ENCODE data around the gene TXNDC12.

TXNDC12 gene

GRCh38 chr1:51998701-51999100 is 56.3 kb downstream of the TXNDC12 start:
- no peak overlapping the region for H3K9ac ChIP-seq (ENCODE audit: low read depth, low read length)
- H3K36me3 ChIP-seq (ENCODE audit: insufficient read depth, low read length) = no peaks in the 10 kb centered on the region
- H3K4me1 ChIP-seq (ENCODE audit: insufficient read depth, low read length) = peaks cover 11% of the 10 kb centered on the region; the same call in 1 of the 2 replicates
- H3K9me3 ChIP-seq (ENCODE audit: control insufficient read depth, insufficient read depth, low read length) = no peaks in the 10 kb centered on the region

DNA sequence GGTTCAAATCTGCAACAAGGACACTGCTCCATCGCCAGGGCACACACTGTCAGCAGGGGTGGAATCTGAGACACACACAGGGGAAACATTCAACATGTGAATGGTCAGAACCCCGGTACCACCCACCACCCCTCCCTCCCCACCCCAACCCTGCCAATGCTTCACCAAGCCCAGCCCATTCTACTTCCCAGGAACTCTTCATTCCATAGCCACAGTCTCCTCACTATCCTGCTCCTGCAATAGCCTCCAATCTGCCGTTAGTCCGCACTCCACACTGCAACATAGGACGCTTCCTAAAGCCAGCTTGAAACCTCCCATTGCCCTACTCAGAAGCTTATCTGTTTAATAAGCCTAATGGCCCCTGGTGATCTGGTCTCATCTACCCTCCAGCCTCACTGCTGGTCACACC is 57.0 kb downstream of the TXNDC12 start:
- H3K4me1 ChIP-seq (ENCODE audit: insufficient read depth, low read length) = peaks cover 10% of the 10 kb centered on the region; the same call in 1 of the 2 replicates
- H3K36me3 ChIP-seq (ENCODE audit: insufficient read depth, low read length) = no peaks in the 10 kb centered on the region
- no peaks in the 10 kb centered on the region for H3K9me3 ChIP-seq (ENCODE audit: control insufficient read depth, insufficient read depth, low read length)

DNA sequence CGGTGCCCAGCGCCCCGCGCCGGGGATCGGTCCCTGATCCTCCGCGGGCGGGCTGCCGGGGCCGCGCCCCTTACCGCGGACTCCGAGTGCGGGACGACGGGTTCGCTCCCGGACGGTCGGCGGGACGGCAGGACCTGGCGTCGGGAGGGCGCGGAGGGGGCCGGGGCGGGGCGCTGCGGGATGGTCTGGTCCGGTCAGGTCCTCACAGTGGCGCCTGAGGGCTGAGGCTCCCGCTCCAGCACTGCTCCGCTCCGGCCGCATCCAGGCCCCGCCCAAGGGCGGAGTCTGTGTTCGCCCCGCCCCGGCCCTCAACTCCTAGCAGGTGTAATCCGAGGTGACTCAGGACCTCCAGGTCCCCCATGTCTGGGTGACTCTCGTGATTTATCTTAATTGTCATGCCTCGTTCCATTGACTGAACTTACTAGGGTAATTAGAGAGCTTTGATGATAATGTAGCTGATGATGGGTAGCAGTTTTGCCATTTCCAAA is 64.5 kb downstream of the TXNDC12 start, which contains the start of gene RAB3B:
Gene RAB3B, minus strand, starts transcription at position 223 of the 488 bp plus-strand sequence. CDS start 13,583 bp downstream, outside the sequence.
- no peaks in the 10 kb centered on the region for H3K36me3 ChIP-seq (ENCODE audit: insufficient read depth, low read length)

More for the DNA sequence above, 57.0 kb downstream of the TXNDC12 start:
- no peak overlapping the region for H3K9ac ChIP-seq (ENCODE audit: low read depth, low read length)

DNA sequence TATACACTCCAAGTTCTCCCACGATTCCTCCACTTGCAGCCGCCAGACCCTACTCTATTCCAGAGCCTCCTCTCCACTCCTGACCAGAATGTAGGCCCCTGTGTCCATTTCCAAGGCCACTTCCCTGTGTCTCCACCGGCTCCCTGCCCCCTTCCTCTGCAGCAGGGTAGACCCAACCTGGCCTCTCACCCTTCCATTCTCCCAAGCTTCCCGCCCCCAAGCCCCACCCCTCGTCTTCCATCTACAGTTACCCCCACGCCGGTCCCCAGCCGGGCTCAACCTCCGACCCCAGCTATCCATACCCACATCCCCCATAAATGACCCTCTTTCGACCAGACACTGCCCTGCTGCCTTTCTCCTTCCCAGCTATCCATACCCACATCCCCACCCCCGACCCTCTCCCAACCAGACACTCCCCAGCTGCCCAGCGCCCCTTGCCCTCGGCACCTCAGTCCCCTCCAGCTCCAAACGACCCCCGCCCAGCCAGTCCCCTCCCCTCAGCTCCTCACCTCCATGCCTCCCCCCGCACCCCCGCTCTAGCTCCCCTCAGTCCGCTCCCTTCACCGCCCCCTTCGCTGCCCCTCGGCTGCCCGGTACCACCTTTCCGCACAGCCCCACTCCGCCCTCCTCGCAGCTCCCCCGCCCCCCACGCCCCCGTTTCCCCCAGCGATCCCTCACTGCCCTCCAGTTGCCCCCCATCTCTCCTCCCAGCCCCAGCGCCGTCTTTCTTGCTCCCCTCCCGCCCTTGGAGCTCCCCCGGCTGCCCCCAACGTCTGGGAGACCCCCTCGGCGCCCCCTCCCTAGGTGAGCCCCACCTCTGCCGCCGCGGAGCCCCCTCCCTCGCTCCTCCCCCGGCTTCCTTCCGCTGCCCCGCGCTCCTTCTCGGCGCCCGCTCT is 65.2 kb downstream of the TXNDC12 start:
- Histone ChIP-seq H3K9ac (ENCODE audit: low read depth, low read length) (peak overlapping the region; percentile 69), H3K9me3 (ENCODE audit: control insufficient read depth, insufficient read depth, low read length) (no peaks in the 10 kb centered on the region), H3K36me3 (ENCODE audit: insufficient read depth, low read length) (no peaks in the 10 kb centered on the region), H3K4me1 (ENCODE audit: insufficient read depth, low read length) (peaks cover 10% of the 10 kb centered on the region; the same call in 1 of the 2 replicates)

More for the DNA sequence above, 64.5 kb downstream of the TXNDC12 start, which contains the start of gene RAB3B:
- H3K9me3 ChIP-seq (ENCODE audit: control insufficient read depth, insufficient read depth, low read length) = no peaks in the 10 kb centered on the region
- H3K4me1 ChIP-seq (ENCODE audit: insufficient read depth, low read length) = peaks cover 10% of the 10 kb centered on the region; the same call in 1 of the 2 replicates
- peak within 1 kb of the TSS; percentile 69 for H3K9ac ChIP-seq (ENCODE audit: low read depth, low read length)

GRCh38 chr1:51988254-51988653 is 66.7 kb downstream of the TXNDC12 start:
- no peaks in the 10 kb centered on the region for H3K9me3 ChIP-seq (ENCODE audit: control insufficient read depth, insufficient read depth, low read length)
- H3K4me1 ChIP-seq (ENCODE audit: insufficient read depth, low read length) = peaks cover 10% of the 10 kb centered on the region; the same call in 1 of the 2 replicates
- no peaks in the 10 kb centered on the region for H3K36me3 ChIP-seq (ENCODE audit: insufficient read depth, low read length)
- no peak overlapping the region for H3K9ac ChIP-seq (ENCODE audit: low read depth, low read length)

DNA sequence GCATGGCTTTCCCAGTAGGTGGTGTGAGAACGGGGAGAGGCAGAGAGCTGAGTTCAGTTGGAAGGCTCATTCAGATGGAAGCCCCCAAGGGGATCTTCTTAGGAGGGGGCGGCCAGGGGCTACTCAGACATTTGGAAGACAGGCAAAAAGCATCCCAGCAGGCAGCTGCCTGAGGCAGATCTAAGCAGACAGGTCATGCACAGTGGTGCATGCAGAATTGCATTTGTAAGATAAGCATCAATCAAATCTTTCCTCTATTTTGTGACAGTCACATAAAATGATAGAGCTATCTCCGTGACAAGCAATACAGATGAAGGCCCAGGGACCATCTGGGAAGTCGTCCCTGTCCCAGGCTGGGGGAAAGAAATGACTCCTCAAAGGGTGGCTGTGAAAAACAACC is 68.3 kb downstream of the TXNDC12 start:
- Histone ChIP-seq H3K4me1 (ENCODE audit: insufficient read depth, low read length) (peaks cover 10% of the 10 kb centered on the region; the same call in 1 of the 2 replicates), H3K36me3 (ENCODE audit: insufficient read depth, low read length) (no peaks in the 10 kb centered on the region), H3K9me3 (ENCODE audit: control insufficient read depth, insufficient read depth, low read length) (no peaks in the 10 kb centered on the region), H3K9ac (ENCODE audit: low read depth, low read length) (no peak overlapping the region)

DNA sequence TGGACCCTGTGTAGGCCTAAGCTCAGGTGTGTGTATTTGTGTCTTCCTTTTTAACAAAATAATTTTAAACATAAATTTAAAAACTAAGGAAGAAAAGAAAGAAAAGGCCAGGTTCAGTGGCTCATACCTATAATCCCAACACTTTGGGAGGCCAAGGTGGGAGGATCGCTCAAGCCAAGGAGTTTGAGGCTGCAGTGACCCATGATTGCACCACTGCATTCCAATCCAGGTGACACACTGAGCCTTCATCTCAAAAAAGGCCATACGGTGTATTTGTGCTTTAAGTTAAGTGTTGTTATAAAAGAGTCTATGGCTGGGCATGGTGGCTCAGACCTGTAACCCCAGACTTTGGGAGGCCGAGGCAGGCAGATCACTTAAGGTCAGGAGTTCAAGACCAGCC is 72.8 kb downstream of the TXNDC12 start:
- H3K4me1 ChIP-seq (ENCODE audit: insufficient read depth, low read length) = peaks cover 5% of the 10 kb centered on the region; the same call in 1 of the 2 replicates
- H3K9me3 ChIP-seq (ENCODE audit: control insufficient read depth, insufficient read depth, low read length) = no peaks in the 10 kb centered on the region
- H3K9ac ChIP-seq (ENCODE audit: low read depth, low read length) = no peak overlapping the region
- peaks cover 8% of the 10 kb centered on the region; the same call in 1 of the 2 replicates for H3K36me3 ChIP-seq (ENCODE audit: insufficient read depth, low read length)

- Histone ChIP-seq H3K4me1 (ENCODE audit: insufficient read depth, low read length) (peaks cover 2% of the 10 kb centered on the region; the same call in 1 of the 2 replicates), H3K9me3 (ENCODE audit: control insufficient read depth, insufficient read depth, low read length) (no peaks in the 10 kb centered on the region), H3K9ac (ENCODE audit: low read depth, low read length) (no peak overlapping the region), H3K36me3 (ENCODE audit: insufficient read depth, low read length) (peaks cover 13% of the 10 kb centered on the region)
Measured at GRCh38 chr1:51981555-51981954, 73.4 kb downstream of the TXNDC12 start.

DNA sequence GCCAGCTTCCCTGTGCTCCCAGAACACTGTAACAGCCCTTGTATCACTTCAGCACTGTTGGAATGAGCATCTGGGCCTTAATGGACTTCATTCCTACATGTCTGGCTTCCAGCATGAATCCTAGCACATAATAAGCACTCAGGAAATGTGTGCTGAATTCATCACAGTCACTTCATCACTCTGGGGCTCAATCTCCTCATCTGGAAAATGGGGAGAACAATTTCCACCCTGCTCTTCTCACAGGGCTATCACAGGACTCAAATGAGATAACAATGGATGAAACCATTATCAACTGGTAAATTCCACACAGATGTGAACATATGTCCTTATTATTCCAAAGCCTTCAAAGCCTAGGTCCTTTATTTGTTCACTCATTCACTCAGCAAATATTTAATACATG is 76.9 kb downstream of the TXNDC12 start:
- no peaks in the 10 kb centered on the region for H3K4me1 ChIP-seq (ENCODE audit: insufficient read depth, low read length)
- H3K9me3 ChIP-seq (ENCODE audit: control insufficient read depth, insufficient read depth, low read length) = no peaks in the 10 kb centered on the region
- H3K9ac ChIP-seq (ENCODE audit: low read depth, low read length) = no peak overlapping the region
- peaks cover 17% of the 10 kb centered on the region for H3K36me3 ChIP-seq (ENCODE audit: insufficient read depth, low read length)

GRCh38 chr1:51976846-51977602 is 78.0 kb downstream of the TXNDC12 start:
- H3K9ac ChIP-seq (ENCODE audit: low read depth, low read length) = no peak overlapping the region
- no peaks in the 10 kb centered on the region for H3K4me1 ChIP-seq (ENCODE audit: insufficient read depth, low read length)
- H3K36me3 ChIP-seq (ENCODE audit: insufficient read depth, low read length) = peaks cover 17% of the 10 kb centered on the region
- H3K9me3 ChIP-seq (ENCODE audit: control insufficient read depth, insufficient read depth, low read length) = no peaks in the 10 kb centered on the region

DNA sequence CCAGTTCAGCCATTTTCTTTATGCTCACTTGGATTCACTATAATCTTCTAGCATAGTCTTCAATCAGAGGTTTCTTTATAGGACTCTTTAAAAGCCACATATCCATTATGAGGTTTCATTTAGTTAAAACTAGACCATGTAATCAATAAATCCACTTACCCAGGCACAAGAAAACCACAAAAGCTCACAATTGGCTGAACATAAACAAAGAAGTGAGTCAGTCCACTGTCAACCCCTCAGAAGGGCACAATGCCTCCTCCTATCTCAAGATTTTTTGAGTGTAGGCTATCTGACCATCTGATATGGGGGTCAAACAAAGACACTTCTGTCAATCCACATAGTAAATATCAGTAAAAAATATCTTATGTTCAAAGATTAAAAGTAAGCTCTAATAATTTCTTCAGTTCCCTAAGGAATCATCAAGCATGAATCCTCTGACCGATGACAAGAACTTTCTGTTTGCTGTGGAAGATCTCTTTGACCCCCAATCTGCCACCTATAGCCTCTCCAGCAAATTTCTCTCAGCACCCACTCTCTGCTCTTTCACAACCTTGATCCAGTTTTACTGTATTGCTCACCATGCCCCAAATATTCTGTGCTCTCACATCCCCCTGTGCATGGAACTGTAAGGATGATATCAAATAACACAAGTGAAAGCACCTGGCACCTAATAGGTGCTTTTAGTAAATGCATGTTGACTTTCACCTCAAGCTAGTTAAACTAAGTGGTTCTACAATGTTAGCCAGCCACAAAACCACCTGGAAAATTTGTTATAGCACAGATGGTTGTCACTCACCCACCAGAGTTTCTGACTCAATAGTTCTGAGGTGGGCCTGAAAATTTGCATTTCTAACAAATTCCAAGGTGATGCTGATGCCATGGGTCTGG is 81.2 kb downstream of the TXNDC12 start:
- Histone ChIP-seq H3K36me3 (ENCODE audit: insufficient read depth, low read length) (peaks cover 21% of the 10 kb centered on the region), H3K4me1 (ENCODE audit: insufficient read depth, low read length) (no peaks in the 10 kb centered on the region), H3K9me3 (ENCODE audit: control insufficient read depth, insufficient read depth, low read length) (no peaks in the 10 kb centered on the region), H3K9ac (ENCODE audit: low read depth, low read length) (no peak overlapping the region)

Data from ES-I3 (cell line).